Retina (tissue), 1 donor: Measurements from ENCODE around the gene LRRC47.
"Not testable (repeated sequence)": the region's sequence is repeated elsewhere in the genome, so short reads cannot be mapped to it uniquely, and the experiment has no call there.

Experiments used
- DNase-seq: peaks from one replicate; pipeline ENCODE4 v3.0.0-alpha.2; 2016

LRRC47 gene

GRCh38 chr1:3814771-3815561, 18.7 kb upstream of the LRRC47 start:
- no peak for DNase-seq

DNA sequence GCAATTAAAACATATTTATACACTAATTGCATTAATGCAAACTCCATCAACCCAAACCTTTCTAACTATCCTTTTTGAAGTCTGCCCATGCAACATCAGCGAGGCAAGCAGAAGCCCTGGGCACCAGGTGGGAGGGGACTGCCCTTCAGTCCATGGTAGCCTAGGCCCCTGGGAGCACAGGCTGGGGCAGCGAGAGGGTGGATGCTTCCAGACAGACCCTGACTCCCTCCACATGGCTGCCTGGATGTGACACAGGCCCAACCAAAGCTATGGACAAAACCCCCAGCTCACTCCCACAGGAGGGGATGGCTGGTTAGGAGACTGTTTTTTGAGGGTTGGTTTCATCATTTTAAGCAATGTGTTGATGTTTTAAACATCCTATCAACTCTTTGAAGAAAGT, 17.8 kb upstream of the LRRC47 start:
- no peak for DNase-seq

GRCh38 chr1:3811595-3811911, 15.3 kb upstream of the LRRC47 start:
- no peak for DNase-seq

GRCh38 chr1:3810149-3810761, 14.0 kb upstream of the LRRC47 start:
- not testable (repeated sequence) for DNase-seq

DNA sequence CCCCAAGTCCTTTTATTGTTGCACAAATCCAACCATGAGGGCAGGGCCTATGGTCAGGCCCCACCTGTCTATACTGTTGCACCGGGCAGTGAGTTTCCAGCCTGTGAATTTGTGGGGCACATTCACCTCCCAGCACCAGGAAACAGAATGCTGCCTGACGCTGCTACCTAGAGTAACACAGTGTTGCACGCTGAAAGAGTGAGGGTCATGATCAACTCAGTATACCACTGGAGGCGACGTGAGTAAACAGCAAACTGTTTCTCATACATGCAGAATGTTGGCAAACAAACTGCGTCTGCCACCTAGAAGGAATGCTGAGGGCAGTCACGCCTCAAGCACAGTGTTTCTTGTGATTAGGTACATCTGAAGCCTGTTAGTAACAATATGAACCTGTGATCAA, 13.4 kb upstream of the LRRC47 start:
- no peak for DNase-seq

- DNase-seq: no peak
Observed at GRCh38 chr1:3807769-3808168, 11.5 kb upstream of the LRRC47 start.

DNA sequence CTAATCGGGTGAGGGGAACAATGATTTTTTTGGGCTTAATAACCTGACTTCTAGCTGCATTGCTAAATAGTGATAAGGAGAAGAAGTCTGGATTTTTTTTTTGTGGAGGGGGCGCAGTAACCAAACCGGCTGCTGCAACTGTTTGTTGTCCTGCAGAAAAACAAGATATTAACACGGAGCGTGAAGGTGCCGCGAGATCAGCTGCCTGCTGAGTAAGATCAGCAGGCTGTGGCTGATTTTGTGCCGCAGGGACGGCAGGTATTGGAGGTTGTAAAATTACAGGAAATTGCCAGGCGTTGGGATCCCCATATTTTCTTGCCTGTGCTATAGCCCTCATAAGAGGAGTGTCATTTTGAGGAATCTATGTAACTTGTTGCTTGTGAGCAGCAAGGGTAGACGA, 8.7 kb upstream of the LRRC47 start:
- no peak for DNase-seq

DNA sequence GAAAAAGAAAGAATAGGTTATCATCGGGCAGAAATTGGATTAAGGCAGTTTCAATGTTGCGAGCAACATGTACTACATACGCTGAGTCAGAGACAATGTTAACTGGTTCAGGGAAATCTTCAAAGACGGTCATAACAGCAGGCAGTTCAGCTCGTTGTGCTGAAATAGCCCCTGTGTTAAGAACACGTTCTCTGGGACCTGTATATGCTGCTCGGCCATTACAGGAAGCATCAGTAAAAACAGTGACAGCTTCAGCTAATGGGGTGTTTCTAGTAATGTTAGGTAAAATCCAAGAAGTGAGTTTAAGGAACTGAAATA, 8.3 kb upstream of the LRRC47 start:
- not testable (repeated sequence) for DNase-seq

DNA sequence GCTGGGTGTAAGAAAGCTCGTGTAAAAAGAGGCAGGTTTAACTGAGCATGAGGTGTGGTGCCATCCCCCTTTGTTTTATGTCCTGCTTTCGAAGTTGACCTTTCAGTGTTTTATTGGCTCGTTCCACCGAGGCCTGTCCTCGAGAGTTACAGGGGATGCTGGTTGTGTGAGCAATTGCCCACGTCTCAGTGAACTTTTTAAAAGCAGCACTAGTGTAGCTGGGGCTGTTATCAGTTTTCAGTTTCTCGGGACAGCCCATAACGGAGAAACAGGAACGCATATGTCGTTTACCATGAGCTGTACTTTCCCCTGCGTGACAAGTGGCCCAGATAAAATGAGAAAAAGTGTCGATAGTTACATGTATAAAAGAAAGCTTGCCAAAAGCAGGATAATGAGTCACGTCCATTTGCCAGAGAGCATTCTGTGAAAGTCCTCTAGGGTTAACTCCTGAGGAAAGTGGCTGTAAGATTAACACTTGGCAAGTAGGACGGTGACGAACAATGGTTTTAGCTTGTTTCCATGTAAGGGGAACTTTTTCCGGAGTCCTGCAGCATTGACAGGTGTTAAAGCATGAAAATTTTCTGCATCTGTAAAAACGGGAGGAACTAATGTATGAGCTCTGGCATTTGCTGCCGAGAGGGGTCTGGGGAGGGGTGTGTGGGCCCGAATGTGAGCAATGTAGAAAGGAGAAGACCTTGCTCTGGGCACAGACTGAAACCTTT, 7.8 kb upstream of the LRRC47 start:
- DNase-seq: no peak

GRCh38 chr1:3800795-3801194, 4.5 kb upstream of the LRRC47 start:
- not testable (repeated sequence) for DNase-seq

DNA sequence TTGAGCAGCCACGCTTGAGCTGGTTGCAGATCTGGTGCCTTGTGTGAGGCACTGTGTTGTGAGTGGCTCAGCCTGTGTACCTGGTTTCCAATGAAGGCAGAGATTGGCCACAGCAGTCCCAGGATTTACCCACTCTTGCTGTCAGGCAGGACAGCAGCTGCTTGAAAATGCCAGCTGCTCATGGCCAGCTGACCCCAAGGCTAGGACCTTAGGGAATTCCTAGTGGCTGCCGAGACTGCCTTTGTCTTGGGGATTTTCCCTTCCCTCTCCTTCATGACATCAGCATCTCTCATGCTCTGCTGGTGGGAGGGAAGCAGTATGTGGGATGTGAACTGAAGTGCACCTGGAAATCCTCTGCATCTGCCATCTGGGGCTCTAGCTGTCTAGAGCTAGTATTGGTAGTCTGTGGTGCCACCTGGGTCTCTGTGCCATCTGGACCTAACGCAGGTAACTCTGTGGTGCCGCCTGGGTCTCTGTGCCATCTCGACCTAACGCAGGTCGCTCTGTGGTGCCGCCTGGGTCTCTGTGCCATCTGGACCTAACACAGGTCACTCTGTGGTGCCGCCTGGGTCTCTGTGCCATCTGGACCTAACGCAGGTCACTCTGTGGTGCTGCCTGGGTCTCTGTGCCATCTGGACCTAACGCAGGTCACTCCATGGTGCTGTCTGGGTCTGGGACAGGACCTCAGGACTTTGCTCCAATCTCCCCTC, 3.8 kb upstream of the LRRC47 start:
- DNase-seq: peak; percentile 46

DNA sequence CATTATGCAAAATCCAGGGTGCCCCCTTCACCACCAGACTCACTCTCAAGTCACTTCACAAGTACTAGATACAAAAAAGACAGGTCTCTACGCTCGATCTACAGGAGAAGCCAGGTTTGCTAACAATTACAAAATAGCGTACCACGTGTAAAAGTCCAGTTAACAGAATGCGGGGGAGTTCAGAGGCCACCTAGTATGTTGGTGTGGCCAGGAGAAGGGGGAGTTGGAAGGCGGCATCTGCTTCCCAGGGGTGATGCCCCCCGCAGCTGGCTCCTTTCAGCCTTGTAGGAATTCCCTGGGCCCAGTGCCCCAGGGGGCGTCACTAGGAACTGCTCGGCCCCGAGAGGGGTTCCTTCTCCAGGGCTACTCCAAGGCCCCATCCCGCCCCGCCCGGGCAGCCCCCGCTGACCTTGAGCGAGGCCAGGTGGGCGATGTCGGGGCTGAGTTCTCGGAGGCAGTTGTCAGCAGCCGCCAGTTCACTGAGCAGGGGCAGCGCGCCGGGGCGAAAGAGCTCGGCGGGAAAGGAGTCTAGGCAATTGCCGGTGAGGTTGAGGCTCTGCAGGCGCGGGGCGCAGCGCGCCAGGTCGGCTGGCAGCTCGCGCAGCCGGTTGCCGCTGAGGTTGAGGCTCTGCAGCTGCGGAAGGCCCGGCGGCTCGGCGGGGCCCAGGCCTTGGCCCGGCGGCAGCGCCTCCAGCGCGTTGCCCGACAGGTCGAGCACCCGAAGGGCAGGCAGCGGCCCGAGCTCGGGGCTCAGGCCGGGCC, 664 bp downstream of the LRRC47 start:
- DNase-seq: no peak

DNA sequence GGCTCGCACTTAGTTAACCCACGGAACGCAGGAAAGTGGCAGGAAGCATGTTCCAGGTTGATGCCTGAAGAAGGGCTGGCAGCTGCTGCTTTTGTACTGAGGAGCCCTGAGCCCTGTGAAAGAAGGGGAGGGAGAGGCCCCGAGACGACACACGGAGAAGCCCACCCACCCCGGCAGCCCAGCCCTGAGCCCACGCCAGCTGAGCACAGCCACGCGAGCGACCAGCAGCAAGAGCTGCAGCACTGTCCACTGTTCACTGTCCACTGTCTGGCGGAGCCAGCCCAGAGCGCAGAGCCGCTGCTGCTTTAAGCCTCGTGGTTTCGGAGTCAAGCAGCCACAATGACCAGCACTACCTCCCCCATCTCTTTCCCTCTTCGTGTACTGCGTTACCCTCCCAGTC, 5.3 kb downstream of the LRRC47 start:
- no peak for DNase-seq

GRCh38 chr1:3790500-3790923, 5.8 kb downstream of the LRRC47 start:
- no peak for DNase-seq

DNA sequence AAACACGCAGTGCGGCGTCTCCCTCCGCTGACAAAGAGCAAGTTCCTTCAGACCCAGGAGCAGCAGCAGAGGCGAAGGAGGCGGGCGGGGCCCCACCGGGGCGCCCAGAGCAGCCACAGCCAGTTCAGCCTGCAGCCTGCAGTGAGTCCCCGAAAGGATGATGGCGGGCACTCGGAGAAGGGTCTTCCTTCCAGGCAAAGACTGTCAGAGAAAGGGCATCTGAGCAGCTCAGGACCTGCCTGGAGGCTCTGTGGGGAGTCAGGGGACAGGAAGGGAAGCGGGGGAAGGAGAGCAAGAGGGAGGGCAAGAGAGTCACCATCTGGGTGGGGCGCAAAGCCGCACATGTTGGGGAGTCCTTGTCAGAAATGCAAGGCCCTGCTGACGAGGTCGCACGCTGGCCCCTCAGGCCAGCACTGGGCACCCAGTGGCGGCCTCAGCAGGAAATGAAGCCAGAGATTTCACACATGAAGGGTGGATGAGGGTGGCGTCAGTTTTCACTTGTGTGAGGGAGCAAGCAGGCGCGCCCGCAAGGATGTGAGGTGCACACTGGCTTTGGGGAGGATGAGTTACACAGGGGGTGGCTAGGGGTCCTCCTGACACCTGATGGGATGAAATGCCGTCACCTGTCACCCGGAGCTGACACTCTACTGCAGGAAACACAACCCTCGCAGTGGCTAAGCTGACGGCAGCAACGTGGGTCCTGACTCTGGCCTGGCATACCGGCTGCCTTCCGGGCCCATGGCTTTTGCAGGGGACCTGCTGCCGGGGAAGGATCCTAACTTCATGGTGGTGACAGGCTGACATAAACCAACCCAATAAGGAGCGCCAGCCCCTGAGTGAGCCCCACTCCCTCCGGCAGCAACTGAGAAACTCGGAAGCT, 6.6 kb downstream of the LRRC47 start:
- no peak for DNase-seq

GRCh38 chr1:3788756-3789420, 7.4 kb downstream of the LRRC47 start:
- DNase-seq: no peak

DNA sequence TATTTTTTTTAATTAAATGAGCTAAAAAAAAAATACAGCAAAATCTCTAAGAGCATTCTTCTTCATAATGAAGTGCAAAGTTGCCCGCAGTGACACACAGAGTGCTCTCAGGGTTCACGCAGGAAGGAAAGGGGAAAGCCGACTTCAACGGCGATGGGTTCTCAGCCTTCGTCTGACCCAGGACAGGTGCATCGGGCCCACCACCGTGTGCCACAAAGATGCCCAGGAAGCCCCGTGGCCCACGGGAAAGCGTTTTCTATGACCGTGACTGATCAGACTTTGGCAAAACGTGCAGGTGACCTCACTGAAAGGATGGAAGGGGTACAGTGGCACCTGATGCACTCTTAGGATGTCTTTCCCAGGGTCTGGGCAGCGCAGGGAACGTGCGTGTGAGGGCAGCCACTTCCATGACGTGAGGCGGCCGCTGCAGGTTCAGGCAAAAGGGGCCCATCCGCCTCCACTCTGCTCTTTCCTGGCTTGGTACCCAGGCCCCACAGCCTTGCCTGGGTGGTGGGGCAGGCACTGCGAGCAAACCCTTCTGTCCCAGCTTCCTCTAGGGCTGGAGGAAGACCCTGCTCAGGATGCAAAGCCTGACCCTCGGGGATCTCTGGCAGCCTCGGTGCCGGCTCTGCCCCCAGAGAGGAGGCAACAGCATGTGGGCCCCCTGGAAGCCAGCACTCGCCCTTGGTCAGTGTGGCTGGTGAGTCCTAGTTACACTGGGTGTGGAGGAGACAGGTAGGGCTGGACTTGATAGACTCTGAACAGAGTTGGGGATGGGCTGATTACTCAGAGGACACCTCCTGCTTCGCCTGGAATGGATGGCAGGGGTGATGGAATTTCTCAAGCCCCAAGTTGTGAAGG, 8.3 kb downstream of the LRRC47 start:
- DNase-seq: no peak

- DNase-seq: no peak
Observed at GRCh38 chr1:3787349-3787715, 9.0 kb downstream of the LRRC47 start.

DNA sequence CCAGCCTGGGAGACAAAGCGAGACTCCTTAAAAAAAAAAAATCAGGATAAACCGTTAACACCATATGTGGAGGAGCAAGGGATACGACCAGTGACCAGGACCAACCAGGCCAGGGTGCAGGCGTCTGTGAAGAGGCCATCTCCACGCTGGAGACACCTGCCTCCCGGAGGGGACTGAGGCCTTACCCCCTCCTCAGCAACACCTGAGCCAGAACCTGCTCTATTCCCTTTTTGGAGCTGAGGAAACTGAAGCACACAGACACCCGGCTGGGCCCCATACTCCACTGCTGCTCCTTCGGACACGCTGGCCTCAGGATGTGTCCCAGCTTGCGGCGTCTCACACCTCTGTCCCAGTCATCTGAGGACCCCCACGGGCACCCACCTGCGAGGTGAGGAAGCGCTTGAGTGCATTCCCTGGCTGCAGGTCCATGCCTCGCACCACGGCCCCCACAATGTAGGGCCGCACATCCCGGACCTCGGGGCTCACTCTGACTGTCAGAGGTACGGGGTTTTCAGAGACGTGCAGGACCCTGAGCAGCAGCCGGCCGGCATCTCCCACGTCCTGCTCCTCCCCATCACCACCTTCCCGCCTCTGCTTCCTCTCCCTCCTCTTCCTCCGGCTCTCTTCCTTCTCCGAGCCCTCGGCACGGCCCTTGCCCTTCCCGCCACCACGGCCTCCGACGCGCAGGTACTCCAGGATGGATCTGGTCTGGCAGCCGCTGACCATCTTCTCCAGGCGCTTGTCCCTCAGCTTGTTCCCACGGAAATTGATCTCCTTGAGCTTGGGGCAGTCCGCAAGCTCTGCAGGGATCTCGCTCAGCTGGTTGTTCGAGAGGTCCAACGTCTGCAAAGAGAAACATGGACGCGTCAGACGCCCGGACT, 9.6 kb downstream of the LRRC47 start:
- DNase-seq: no peak
